ENCODE results near the gene ATP2B3.
"Not testable (repeated sequence)": the region's sequence is repeated elsewhere in the genome, so short reads cannot be mapped to it uniquely, and the experiment has no call there.

The ATP2B3 gene

GRCh38 chrX:153598541-153599191, 81.2 kb downstream of the ATP2B3 start, which contains the start of gene CCNQ:
TSS of gene CCNQ (minus strand) at chrX:153599139. CDS start at chrX:153599073, 66 bp downstream.
- peak; percentile 42 for DNase-seq

- peak; percentile 95 for DNase-seq
Observed at GRCh38 chrX:153599192-153600031, 82.0 kb downstream of the ATP2B3 start.

GRCh38 chrX:153600032-153600373, 82.6 kb downstream of the ATP2B3 start:
- peak; percentile 45 for DNase-seq

- no peak for DNase-seq
Observed at GRCh38 chrX:153600921-153601320, 83.5 kb downstream of the ATP2B3 start.

- DNase-seq = no peak
Observed at GRCh38 chrX:153601511-153602110, 84.2 kb downstream of the ATP2B3 start.

GRCh38 chrX:153602601-153603000, 85.2 kb downstream of the ATP2B3 start:
- no peak for DNase-seq

- DNase-seq = no peak
Observed at GRCh38 chrX:153603131-153603656, 85.8 kb downstream of the ATP2B3 start.

GRCh38 chrX:153604666-153605380, 87.4 kb downstream of the ATP2B3 start:
- DNase-seq = not testable (repeated sequence)

GRCh38 chrX:153606503-153606902, 89.1 kb downstream of the ATP2B3 start:
- DNase-seq = no peak

- DNase-seq = no peak
Observed at GRCh38 chrX:153608376-153608775, 90.9 kb downstream of the ATP2B3 start.

GRCh38 chrX:153608806-153609205, 91.4 kb downstream of the ATP2B3 start:
- no peak for DNase-seq

GRCh38 chrX:153609917-153610835, 92.7 kb downstream of the ATP2B3 start:
- peak; percentile 67 for DNase-seq

- no peak for DNase-seq
Observed at GRCh38 chrX:153610836-153611213, 93.4 kb downstream of the ATP2B3 start.

GRCh38 chrX:153611298-153612095, 94.1 kb downstream of the ATP2B3 start:
- DNase-seq = no peak

- DNase-seq = no peak
Observed at GRCh38 chrX:153612413-153612812, 95.0 kb downstream of the ATP2B3 start.

- DNase-seq = no peak
Observed at GRCh38 chrX:153614818-153615217, 97.4 kb downstream of the ATP2B3 start.

GRCh38 chrX:153620576-153620975, 103.1 kb downstream of the ATP2B3 start:
- DNase-seq = no peak

GRCh38 chrX:153621949-153622598, 104.6 kb downstream of the ATP2B3 start:
- DNase-seq = no peak

- no peak for DNase-seq
Observed at GRCh38 chrX:153622661-153623309, 105.3 kb downstream of the ATP2B3 start.

Measured in NCI-H82 (cell line).